Activated T-helper 17 cell treated with anti-CD3 and anti-CD28 coated beads, Interleukin-2, amount 50 U/mL, for 72 hours (primary cell): ENCODE measurements around the gene PTCH1. TPM values are rescaled to one million over a fixed set of nuclear protein-coding genes. Genes with fewer than 3 reads are reported as not detected.
A peak's percentile ranks its signal among the peaks of the same experiment; 100 is the strongest.

Source experiments
- ATAC-seq: fragments of 150-1000 bp; cut with Tn5 transposase; replicated peaks from 2 replicates; pipeline ENCODE4 v1.10.0; 2021; ENCODE audit warnings: mild to moderate bottlenecking, moderate library complexity
- H3K27ac Mint-ChIP-seq: one replicate; pipeline ENCODE4 v1.8.0; 2022; ENCODE audit warnings: mixed read lengths
- H3K27me3 Mint-ChIP-seq: one replicate; pipeline ENCODE4 v1.8.0; 2022; ENCODE audit warnings: mixed read lengths
- H3K36me3 Mint-ChIP-seq: one replicate; pipeline ENCODE4 v1.8.0; 2022; ENCODE audit warnings: low read depth, mild to moderate bottlenecking, mixed read lengths
- H3K4me1 Mint-ChIP-seq: one replicate; pipeline ENCODE4 v1.8.0; 2022; ENCODE audit warnings: mixed read lengths
- H3K4me3 Mint-ChIP-seq: one replicate; pipeline ENCODE4 v1.8.0; 2022; ENCODE audit warnings: mild to moderate bottlenecking, mixed read lengths
- H3K9me3 Mint-ChIP-seq: one replicate; pipeline ENCODE4 v1.8.0; 2022; ENCODE audit warnings: mixed read lengths
- total RNA-seq, 2 donors: library from RNA; stranded (reverse); gene quantifications; one replicate each; pipeline ENCODE4 v1.2.3, GENCODE V29; 2022

PTCH1 gene
- total RNA-seq, 2 donors from 2014 or later = 2.0 to 8.6 TPM

DNA sequence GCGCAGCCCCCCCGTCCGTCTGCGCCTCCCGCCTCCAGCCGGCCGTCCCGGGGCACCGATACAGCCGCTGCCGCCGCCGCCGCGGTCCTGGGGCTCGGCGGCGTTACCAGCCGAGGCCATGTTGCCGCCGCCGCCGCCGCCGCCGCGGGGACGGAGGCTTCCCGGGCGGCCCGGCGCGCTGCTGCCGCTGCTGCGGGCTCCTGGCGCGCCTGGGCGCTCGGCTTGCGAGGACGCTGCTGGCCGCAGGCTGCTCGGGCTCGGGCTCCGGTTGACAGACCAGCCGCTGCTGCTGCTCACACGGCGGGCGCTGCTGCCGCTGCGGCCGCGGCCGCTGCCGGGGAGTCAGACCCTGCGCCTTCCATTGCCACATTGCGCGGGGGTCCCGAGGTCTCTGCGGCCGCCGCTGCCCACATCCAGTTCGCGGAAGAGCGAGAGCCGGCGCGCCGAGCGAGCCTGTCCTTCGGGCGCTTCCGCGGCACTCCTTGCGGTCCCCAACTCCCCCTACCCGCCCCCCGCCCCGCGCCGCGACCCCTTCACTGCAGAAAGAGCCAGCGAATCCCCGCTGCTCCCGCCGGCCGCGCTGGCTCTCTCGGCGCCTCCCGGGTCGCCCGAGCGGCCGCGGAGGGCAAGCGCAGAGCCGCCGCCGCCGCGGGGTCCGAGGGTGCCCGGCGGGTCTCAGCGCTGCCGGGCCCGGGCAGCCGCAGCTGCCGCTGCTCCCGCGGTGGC, 8.4 kb downstream of the PTCH1 start:
- H3K4me3 Mint-ChIP-seq = peak overlapping the region; percentile 97
- ATAC-seq = no peak
- H3K9me3 Mint-ChIP-seq = no peaks in the 10 kb centered on the region
- H3K36me3 Mint-ChIP-seq = no peaks in the 10 kb centered on the region
- H3K4me1 Mint-ChIP-seq = peaks cover 10% of the 10 kb centered on the region
- H3K27ac Mint-ChIP-seq = peak overlapping the region; percentile 68
- H3K27me3 Mint-ChIP-seq = peaks cover 13% of the 10 kb centered on the region

DNA sequence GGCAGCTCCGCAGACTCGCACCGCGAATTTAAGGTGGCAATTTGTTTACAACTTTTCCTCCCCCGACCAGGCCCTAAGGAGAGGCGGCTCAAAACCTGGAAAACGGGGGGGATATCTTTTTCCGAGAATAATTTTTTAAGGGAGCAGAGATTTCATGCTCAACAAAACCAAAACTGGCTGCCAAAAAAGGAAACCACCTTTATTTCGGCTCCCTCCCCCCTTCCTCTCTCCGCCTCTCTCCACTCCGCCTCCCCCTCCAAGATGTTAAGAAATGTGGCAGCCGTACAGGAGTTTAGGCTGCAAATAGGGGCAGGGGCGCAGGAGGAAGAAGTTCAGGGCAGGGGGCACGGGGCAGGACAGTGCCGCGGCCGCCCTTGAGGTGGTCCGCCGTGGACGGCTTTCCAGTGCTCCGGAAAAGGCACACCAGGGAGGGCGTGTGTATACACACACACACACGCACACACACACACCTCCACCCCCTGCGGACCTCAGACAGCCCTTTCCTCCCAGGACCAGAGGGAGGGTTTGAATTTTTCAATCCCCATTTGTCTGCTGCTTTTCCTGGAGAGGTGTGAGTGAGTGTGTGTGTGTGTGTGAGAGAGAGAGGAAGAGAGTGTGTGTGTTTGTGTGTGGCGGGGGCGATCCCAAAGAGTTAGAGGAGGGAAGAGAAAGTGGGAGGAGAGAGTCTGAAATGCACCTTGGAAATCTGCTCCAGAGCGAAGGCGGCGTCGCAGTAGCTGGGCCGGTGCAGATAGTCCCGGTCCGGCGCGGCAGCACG, 9.1 kb downstream of the PTCH1 start:
- peaks cover 10% of the 10 kb centered on the region for H3K4me1 Mint-ChIP-seq
- peaks cover 9% of the 10 kb centered on the region for H3K27me3 Mint-ChIP-seq
- peak overlapping the region; percentile 97 for H3K4me3 Mint-ChIP-seq
- peak; percentile 5 for ATAC-seq
- H3K9me3 Mint-ChIP-seq = no peaks in the 10 kb centered on the region
- peak overlapping the region; percentile 68 for H3K27ac Mint-ChIP-seq
- no peaks in the 10 kb centered on the region for H3K36me3 Mint-ChIP-seq

DNA sequence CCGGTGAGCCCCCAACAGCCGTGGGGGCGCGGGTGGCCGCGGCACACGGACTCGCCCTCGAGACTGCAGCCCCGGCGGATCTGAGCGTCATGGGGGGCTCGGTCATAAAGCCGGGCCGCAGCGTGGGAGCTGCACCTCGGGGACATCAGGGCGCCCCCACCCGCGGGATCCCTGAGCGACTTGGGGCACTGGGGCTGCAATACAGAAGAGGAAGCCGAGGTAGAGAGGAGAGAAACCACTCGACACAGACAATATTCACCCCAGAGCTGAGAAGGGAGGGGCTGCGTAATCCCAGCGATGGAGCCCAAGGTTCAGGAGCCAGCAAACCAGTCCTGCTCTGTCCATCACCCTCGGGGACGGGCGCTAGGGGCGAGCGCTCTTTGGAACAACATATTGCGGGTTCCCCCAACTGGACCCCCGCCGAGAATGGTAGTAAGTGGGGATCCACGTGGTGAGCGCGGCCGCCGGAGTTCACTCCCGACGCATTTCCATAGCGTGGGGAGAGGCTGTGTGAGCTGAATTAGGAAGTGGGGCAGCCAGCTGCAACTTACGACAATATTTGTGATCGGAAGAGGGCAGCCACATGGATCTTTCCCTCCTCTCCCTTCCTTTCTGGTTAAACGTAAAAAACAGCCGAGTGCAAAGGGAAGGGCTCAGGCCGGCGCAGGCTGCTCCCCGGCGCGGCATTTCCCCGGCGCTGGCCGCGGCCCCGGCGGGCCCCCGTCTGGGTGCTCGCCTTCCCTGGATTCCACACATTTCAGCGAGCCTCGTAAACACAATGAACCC, 9.9 kb downstream of the PTCH1 start:
- Mint-ChIP-seq H3K27me3 (peaks cover 9% of the 10 kb centered on the region), H3K4me1 (peaks cover 10% of the 10 kb centered on the region), H3K27ac (no peak overlapping the region), H3K4me3 (peak overlapping the region; percentile 97), H3K36me3 (no peaks in the 10 kb centered on the region), H3K9me3 (no peaks in the 10 kb centered on the region)
- ATAC-seq = no peak

DNA sequence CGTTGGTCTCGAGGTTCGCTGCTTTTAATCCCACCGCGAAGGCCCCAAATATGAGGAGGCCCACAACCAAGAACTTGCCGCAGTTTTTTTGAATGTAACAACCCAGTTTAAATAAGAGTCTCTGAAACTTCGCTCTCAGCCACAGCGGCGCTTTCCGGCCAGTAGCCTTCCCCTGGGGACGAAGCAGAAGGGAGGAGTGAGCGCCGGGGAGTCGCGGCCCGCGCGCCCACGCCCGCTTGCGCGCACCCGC, 10.4 kb downstream of the PTCH1 start:
- peaks cover 9% of the 10 kb centered on the region for H3K27me3 Mint-ChIP-seq
- H3K9me3 Mint-ChIP-seq = no peaks in the 10 kb centered on the region
- no peak overlapping the region for H3K27ac Mint-ChIP-seq
- no peak for ATAC-seq
- no peaks in the 10 kb centered on the region for H3K36me3 Mint-ChIP-seq
- H3K4me3 Mint-ChIP-seq = peak overlapping the region; percentile 97
- H3K4me1 Mint-ChIP-seq = peaks cover 10% of the 10 kb centered on the region

DNA sequence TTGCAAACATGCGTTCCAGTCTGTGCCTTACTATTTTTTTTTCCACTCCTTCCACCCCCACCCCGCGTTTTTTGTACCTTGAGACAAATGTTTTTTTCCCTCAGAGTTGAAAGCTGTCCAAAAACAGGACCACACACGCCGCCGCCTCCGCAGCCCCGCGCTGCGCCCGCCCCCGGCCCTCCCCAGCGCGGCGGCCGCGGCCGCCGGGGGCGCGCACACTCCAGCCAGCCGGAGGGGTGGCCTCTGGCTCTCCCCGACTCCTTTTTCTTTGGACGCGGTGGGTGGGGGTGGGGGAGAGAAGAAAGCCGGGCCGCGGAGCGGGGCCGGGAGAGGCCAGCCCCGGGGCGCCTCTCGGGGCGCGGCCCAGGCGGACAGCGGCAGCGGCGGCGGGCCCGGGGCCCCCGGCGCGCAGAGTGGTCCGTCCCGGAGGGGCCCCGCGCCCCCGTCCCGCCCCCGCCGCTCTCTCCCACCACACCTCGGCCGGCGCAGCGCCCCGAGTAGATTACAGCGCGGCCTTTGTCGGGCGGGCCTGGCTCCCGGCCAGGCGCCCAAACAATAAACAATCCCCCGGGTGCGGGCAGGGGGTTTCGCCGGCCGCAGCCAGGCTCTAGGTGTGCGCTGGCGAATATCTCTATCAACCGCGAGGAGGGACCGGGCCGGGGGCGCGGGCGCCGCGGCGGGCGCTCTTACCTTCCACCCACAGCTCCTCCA, 10.9 kb downstream of the PTCH1 start:
- ATAC-seq = no peak
- H3K27ac Mint-ChIP-seq = peak overlapping the region; percentile 22
- no peaks in the 10 kb centered on the region for H3K9me3 Mint-ChIP-seq
- peaks cover 10% of the 10 kb centered on the region for H3K4me1 Mint-ChIP-seq
- peaks cover 9% of the 10 kb centered on the region for H3K27me3 Mint-ChIP-seq
- peak overlapping the region; percentile 97 for H3K4me3 Mint-ChIP-seq
- H3K36me3 Mint-ChIP-seq = no peaks in the 10 kb centered on the region

DNA sequence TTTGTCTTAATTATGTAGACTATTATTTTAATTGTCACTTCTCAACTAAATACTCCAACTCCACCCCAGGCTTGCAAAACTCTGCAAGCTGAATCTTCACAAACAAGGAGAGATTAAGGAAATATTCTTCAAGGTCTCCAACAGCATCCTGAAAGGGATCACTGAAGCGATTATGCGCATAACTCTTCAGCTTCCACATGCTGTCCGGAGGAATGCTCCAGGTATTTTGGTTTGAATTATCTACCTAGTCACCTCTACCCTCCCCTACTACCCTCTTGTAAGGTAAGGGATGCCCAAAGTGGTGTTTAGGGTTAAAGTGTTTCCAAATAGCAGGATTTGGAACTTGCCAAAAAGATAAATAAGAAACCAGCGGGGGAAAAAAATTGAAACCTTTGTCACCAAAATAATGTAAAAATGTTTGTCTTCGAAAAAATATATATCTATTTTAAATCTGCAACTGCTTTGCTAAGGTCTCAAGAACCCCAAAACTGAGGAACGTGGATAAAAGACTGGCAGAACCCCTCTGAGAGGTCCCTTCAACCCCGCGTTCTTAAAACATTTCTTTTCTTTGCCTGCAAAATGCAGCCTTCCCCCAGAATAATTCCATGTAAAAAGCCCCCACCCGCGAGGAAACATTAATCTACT, 11.6 kb downstream of the PTCH1 start:
- peaks cover 9% of the 10 kb centered on the region for H3K27me3 Mint-ChIP-seq
- H3K27ac Mint-ChIP-seq = peak overlapping the region; percentile 22
- H3K4me1 Mint-ChIP-seq = peaks cover 10% of the 10 kb centered on the region
- no peak for ATAC-seq
- no peaks in the 10 kb centered on the region for H3K36me3 Mint-ChIP-seq
- H3K4me3 Mint-ChIP-seq = peak overlapping the region; percentile 97
- H3K9me3 Mint-ChIP-seq = no peaks in the 10 kb centered on the region

DNA sequence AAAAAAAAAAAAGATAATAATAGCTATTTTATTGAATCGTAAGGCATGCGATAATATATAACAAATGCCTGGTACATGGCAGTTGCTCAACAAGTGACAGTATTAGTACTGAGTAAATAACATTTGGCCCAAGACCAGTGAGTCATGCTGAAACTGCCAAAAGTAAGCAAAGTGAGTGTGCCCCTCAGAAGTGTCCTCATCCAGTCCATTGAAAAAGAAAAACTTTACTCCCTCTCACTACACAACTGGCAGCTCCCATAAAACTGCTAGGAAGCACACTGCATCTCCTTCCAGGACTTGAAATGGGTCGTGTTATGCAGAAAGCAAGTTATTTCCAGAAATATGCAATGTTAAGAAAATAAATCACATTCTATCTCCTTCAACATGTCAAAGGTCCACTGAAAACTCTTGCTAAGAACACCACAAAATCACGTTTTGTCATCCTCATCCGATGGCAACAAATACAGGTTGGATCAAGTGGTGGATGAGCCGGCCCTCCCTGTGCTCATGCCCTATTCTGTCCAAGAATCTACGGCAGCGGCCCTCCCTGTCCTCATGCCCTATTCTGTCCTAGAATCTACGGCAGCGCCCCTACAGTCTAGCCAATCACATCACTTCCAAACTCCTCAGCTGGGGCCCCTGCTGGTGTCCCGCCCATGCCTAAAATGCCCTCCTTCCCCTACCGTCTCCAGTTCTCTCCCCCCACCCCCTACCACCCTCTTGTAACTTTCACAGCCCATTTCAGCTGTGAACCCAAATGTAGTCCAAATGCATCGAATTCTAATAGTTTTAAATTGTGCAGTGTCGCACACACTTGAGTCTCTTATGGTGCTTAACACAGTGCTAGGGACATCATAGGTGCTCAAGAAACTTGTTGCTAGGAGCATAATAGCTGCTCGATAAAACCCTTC, 12.5 kb downstream of the PTCH1 start:
- no peak overlapping the region for H3K27ac Mint-ChIP-seq
- peaks cover 6% of the 10 kb centered on the region for H3K4me1 Mint-ChIP-seq
- peaks cover 9% of the 10 kb centered on the region for H3K27me3 Mint-ChIP-seq
- H3K4me3 Mint-ChIP-seq = peak overlapping the region; percentile 97
- no peak for ATAC-seq
- H3K36me3 Mint-ChIP-seq = no peaks in the 10 kb centered on the region
- no peaks in the 10 kb centered on the region for H3K9me3 Mint-ChIP-seq

DNA sequence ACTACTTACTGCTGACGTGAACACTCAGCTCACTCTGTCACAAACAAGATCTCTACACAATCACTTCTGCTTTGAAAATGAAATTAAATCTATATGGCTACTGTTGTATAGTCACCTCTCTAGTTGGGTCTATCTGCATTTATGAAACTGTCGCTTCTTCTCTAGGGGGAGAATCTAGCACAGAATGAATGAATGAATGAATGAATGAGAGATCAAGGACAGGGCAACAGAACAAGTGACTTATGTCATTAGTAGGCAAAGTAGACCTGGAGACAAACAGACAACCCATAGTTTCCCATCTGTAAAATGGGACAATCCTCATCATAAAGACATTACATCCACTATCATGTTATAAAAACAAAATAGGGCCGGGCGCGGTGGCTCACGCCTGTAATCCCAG, 13.4 kb downstream of the PTCH1 start:
- no peak for ATAC-seq
- Mint-ChIP-seq H3K27me3 (peaks cover 9% of the 10 kb centered on the region), H3K9me3 (no peaks in the 10 kb centered on the region)

DNA sequence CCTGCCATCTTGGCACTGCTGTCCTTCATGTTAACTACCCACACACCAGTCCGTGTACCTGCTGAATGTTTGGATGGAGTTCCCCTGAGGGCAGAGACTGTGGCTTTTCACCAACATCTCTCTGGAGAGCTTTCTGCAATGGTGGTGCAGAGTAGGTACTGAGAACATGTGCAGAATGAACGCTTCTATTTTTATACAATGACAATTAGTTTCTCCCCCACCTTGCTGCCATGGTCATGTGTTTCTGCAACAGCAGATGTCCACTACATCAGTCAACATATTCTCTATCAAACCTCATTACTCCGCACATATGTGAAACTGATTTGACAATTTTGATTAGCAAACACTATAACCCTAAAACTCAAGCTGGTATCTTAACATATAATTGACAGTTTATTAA, 14.5 kb downstream of the PTCH1 start:
- peaks cover 6% of the 10 kb centered on the region for H3K27me3 Mint-ChIP-seq
- H3K4me1 Mint-ChIP-seq = no peaks in the 10 kb centered on the region
- no peak overlapping the region for H3K27ac Mint-ChIP-seq
- no peaks in the 10 kb centered on the region for H3K9me3 Mint-ChIP-seq
- H3K36me3 Mint-ChIP-seq = no peaks in the 10 kb centered on the region
- ATAC-seq = no peak
- H3K4me3 Mint-ChIP-seq = no peak overlapping the region

More for the DNA sequence above, 13.4 kb downstream of the PTCH1 start:
- no peak overlapping the region for H3K27ac Mint-ChIP-seq
- H3K36me3 Mint-ChIP-seq = no peaks in the 10 kb centered on the region
- H3K4me1 Mint-ChIP-seq = peaks cover 5% of the 10 kb centered on the region
- H3K4me3 Mint-ChIP-seq = no peak overlapping the region

DNA sequence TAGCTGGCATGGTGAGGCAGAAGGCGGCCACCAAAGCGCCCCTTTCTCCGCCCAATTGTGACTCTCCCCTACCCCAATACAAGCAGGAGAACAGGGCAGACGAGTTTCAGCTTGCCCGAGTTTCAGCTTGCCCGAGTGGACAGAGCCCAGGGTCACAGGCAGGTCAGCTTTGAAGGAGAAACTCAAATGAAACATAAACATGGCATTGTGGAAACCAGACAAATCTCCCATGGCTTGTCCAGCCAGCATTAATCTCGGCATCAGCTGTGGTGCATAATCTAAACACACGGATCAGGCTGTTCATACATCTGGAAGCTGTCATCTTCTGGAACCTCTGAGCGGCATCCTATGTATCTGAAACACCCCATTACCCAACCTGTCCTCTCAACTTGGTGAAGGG, 16.9 kb downstream of the PTCH1 start:
- ATAC-seq = no peak
- Mint-ChIP-seq H3K27me3 (peaks cover 3% of the 10 kb centered on the region), H3K4me3 (no peak overlapping the region), H3K4me1 (peaks cover 4% of the 10 kb centered on the region), H3K36me3 (no peaks in the 10 kb centered on the region), H3K27ac (no peak overlapping the region), H3K9me3 (no peaks in the 10 kb centered on the region)

DNA sequence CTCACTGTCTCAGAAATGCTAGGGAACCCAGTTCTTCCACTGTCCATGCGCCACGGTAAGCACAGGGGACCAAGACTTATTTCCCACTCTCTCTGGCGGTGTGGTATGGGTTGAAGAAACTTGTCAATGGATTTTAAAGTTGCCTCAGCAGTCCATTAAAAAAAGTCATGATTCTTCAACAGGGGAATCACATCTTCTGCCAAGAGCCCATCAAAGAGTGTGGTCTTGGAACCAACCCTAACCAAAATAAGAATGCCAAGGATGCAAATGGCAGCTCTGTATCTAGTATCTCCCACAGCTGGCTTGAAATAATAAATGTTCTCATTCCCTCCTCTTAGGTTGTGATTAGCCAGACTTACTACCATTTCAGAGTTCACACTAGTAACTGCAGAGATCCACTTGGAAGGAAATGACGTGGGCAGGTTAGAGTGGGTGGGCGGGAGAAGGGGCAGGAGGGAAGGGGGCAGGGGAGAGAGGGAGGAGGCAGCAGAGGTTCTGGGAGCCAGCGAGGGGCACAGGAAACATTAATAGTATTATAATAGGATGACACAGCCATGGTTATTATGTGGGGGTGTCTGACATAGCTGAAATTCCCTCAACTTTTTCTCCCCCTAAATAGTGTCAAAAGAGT, 17.6 kb downstream of the PTCH1 start:
- no peaks in the 10 kb centered on the region for H3K9me3 Mint-ChIP-seq
- no peaks in the 10 kb centered on the region for H3K36me3 Mint-ChIP-seq
- no peak for ATAC-seq
- peaks cover 9% of the 10 kb centered on the region for H3K4me1 Mint-ChIP-seq
- no peak overlapping the region for H3K4me3 Mint-ChIP-seq
- H3K27me3 Mint-ChIP-seq = no peaks in the 10 kb centered on the region
- H3K27ac Mint-ChIP-seq = no peak overlapping the region

DNA sequence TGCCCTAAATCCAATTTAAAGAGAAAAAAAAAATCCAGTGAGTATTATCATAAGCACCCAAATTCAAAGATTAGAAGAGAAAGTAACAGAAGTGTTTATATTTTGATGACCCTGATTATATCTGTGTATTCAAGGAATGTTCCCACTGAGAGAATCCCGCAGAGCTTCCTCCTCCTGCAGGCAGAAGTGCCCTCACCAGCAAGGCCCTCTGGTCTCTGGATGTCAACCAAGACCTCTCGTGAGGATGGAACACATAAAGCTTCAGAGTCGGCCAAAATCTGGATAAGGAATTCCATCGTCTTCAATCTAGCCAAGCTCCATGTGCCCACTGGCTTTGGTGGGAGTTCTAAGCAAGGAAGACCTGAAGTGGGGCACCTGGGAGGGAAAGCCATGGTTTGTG, 18.1 kb downstream of the PTCH1 start:
- no peak overlapping the region for H3K4me3 Mint-ChIP-seq
- no peak for ATAC-seq

DNA sequence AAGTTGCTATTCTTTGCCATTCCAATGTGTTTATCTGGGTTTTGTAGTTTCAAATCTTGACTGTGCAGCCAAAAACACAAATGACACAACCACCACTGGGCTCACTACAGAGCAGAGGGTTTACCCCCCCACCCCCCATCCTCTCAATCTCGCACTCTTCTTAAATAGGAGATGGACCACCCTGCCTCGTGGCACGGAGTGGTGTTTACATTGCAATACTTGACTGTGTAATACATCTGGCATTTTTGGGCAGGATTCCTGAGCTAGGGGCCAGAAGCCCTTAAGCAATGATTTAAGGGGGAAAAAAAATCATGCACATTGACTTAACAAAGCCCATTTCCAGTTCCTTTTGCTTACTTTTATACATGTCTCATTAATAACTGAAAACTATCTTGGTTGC, 19.0 kb downstream of the PTCH1 start:
- Mint-ChIP-seq H3K9me3 (no peaks in the 10 kb centered on the region), H3K27ac (no peak overlapping the region), H3K27me3 (no peaks in the 10 kb centered on the region), H3K4me1 (peaks cover 10% of the 10 kb centered on the region), H3K4me3 (no peak overlapping the region), H3K36me3 (no peaks in the 10 kb centered on the region)
- ATAC-seq = no peak

More for the DNA sequence above, 18.1 kb downstream of the PTCH1 start:
- Mint-ChIP-seq H3K36me3 (no peaks in the 10 kb centered on the region), H3K4me1 (peaks cover 10% of the 10 kb centered on the region), H3K9me3 (no peaks in the 10 kb centered on the region), H3K27me3 (no peaks in the 10 kb centered on the region), H3K27ac (no peak overlapping the region)
